GM18951 (cell line): ENCODE measurements around the gene FLAD1.
A peak's percentile ranks its signal among the peaks of the same experiment; 100 is the strongest.

Experiments
- POLR2A ChIP-seq: IDR thresholded peaks from 4 replicates; pipeline ENCODE4 v1.6.1; 2011; ENCODE audit warnings: mild to moderate bottlenecking; ENCODE audit not compliant: insufficient read length, insufficient read depth; ENCODE audit errors: extremely low read depth
- in situ Hi-C: fragments of 300-500 bp; cut with MboI; formaldehyde crosslinking; loops from one replicate; pipeline ENCODE4 v1.12.0; 2022; ENCODE audit warnings: low sequenced_read_pairs, mixed read lengths, inconsistent platforms; ENCODE audit not compliant: unreplicated experiment

Gene FLAD1

GRCh38 chr1:154956544-154956941 lies 26.6 kb upstream of the FLAD1 start:
- in situ Hi-C loops = no loop called here
- TF ChIP-seq POLR2A = peak; percentile 15

- no peak for TF ChIP-seq POLR2A
Measured at GRCh38 chr1:154957091-154957657, 26.0 kb upstream of the FLAD1 start.

GRCh38 chr1:154958036-154958435 lies 25.1 kb upstream of the FLAD1 start:
- in situ Hi-C loops = no loop called here

More at GRCh38 chr1:154957091-154957657, 26.0 kb upstream of the FLAD1 start:
- in situ Hi-C loops = no loop called here

GRCh38 chr1:154958681-154959425 lies 24.3 kb upstream of the FLAD1 start:
- in situ Hi-C loops = no loop called here
- TF ChIP-seq POLR2A = no peak

More at GRCh38 chr1:154958036-154958435, 25.1 kb upstream of the FLAD1 start:
- TF ChIP-seq POLR2A = no peak

- in situ Hi-C loops = no loop called here
- TF ChIP-seq POLR2A = no peak
Measured at GRCh38 chr1:154959426-154959780, 23.7 kb upstream of the FLAD1 start.

- in situ Hi-C loops = no loop called here
- TF ChIP-seq POLR2A = no peak
Measured at GRCh38 chr1:154960446-154961136, 22.6 kb upstream of the FLAD1 start.

GRCh38 chr1:154961207-154962155 lies 21.7 kb upstream of the FLAD1 start, which contains the start of gene PYGO2:
Gene PYGO2 (minus strand): TSS chr1:154961782. CDS start chr1:154961576, 206 bp downstream.
- in situ Hi-C loops = no loop called here
- TF ChIP-seq POLR2A = peak; percentile 94

- TF ChIP-seq POLR2A = no peak
- in situ Hi-C loops = no loop called here
Measured at GRCh38 chr1:154962156-154962749, 20.9 kb upstream of the FLAD1 start.

- no peak for TF ChIP-seq POLR2A
- in situ Hi-C loops = no loop called here
Measured at GRCh38 chr1:154962795-154963330, 20.3 kb upstream of the FLAD1 start.

GRCh38 chr1:154963643-154964042 lies 19.5 kb upstream of the FLAD1 start:
- in situ Hi-C loops = no loop called here
- no peak for TF ChIP-seq POLR2A

GRCh38 chr1:154964359-154964758 lies 18.8 kb upstream of the FLAD1 start:
- no peak for TF ChIP-seq POLR2A
- in situ Hi-C loops = no loop called here

GRCh38 chr1:154966111-154966510 lies 17.0 kb upstream of the FLAD1 start:
- in situ Hi-C loops = no loop called here
- no peak for TF ChIP-seq POLR2A
